Astrocyte (in vitro differentiated cells and primary cell): ENCODE data around the gene SLC16A2. TPM values are rescaled to one million over a fixed set of nuclear protein-coding genes. Genes with fewer than 3 reads are reported as not detected.

Source experiments
- DNase-seq: peaks from one replicate; pipeline ENCODE4 v3.0.0-alpha.2; 2010; ENCODE audit warnings: low read depth
- FAIRE-seq: peaks from 2 replicates; lab custom pipeline; 2011; peaks lifted over from hg19 to GRCh38; lab: Jason Lieb, UNC
- H2AFZ ChIP-seq: 2 replicates; pipeline ENCODE4 v1.6.0; 2012; ENCODE audit warnings: low read depth, low read length, inconsistent platforms
- H3K27ac ChIP-seq: 2 replicates; pipeline ENCODE4 v1.5.1; 2011; ENCODE audit warnings: low read depth, low read length, inconsistent platforms
- H3K27me3 ChIP-seq: 2 replicates; pipeline ENCODE4 v1.6.0; 2011; ENCODE audit warnings: low read length, inconsistent platforms; ENCODE audit not compliant: insufficient read depth
- H3K36me3 ChIP-seq: 2 replicates; pipeline ENCODE4 v1.5.1; 2011; ENCODE audit warnings: low read length, inconsistent platforms; ENCODE audit not compliant: insufficient read depth
- H3K4me1 ChIP-seq: 2 replicates; pipeline ENCODE4 v1.5.1; 2011; ENCODE audit warnings: low read length, inconsistent platforms; ENCODE audit not compliant: insufficient read depth
- H3K4me2 ChIP-seq: 2 replicates; pipeline ENCODE4 v1.6.0; 2012; ENCODE audit warnings: low read length, inconsistent platforms
- H3K4me3 ChIP-seq: 2 replicates; pipeline ENCODE4 v1.5.1; 2011; ENCODE audit warnings: low read depth, mild to moderate bottlenecking, low read length, inconsistent platforms; ENCODE audit not compliant: insufficient read depth
- H3K79me2 ChIP-seq: 2 replicates; pipeline ENCODE4 v1.6.0; 2012; ENCODE audit warnings: mild to moderate bottlenecking, low read length, inconsistent platforms; ENCODE audit not compliant: insufficient read depth
- H3K9ac ChIP-seq: 2 replicates; pipeline ENCODE4 v1.6.0; 2012; ENCODE audit warnings: mild to moderate bottlenecking, low read length, inconsistent platforms
- H3K9me3 ChIP-seq: 2 replicates; pipeline ENCODE4 v1.5.1; 2012; ENCODE audit warnings: low read depth, mild to moderate bottlenecking, low read length, inconsistent platforms; ENCODE audit not compliant: insufficient read depth
- H4K20me1 ChIP-seq: 2 replicates; pipeline ENCODE4 v1.6.0; 2012; ENCODE audit warnings: low read length, inconsistent platforms; ENCODE audit not compliant: insufficient read depth
- H3K27ac Mint-ChIP-seq: one replicate; pipeline ENCODE4 v1.8.0; 2021; ENCODE audit warnings: mild to moderate bottlenecking, mixed read lengths; ENCODE audit not compliant: unreplicated experiment
- H3K27me3 Mint-ChIP-seq: one replicate; pipeline ENCODE4 v1.8.0; 2021; ENCODE audit warnings: low read depth, mixed read lengths; ENCODE audit not compliant: unreplicated experiment
- H3K36me3 Mint-ChIP-seq: one replicate; pipeline ENCODE4 v1.8.0; 2021; ENCODE audit warnings: low read depth, mixed read lengths; ENCODE audit not compliant: unreplicated experiment
- H3K4me1 Mint-ChIP-seq: one replicate; pipeline ENCODE4 v1.8.0; 2021; ENCODE audit warnings: low read depth, mixed read lengths; ENCODE audit not compliant: unreplicated experiment
- H3K4me3 Mint-ChIP-seq: one replicate; pipeline ENCODE4 v1.8.0; 2021; ENCODE audit warnings: mild to moderate bottlenecking, moderate library complexity, mixed read lengths; ENCODE audit not compliant: unreplicated experiment
- H3K9me3 Mint-ChIP-seq: one replicate; pipeline ENCODE4 v1.8.0; 2021; ENCODE audit warnings: mild to moderate bottlenecking, mixed read lengths; ENCODE audit not compliant: unreplicated experiment
- CTCF ChIP-seq: IDR thresholded peaks from 2 replicates; pipeline ENCODE4 v1.5.1; 2011; ENCODE audit warnings: low read depth, mild to moderate bottlenecking, inconsistent platforms, low read length, moderate library complexity; ENCODE audit not compliant: insufficient read depth
- EZH2 ChIP-seq: IDR thresholded peaks from 2 replicates; pipeline ENCODE4 v1.6.1; 2012; ENCODE audit warnings: mild to moderate bottlenecking, low read length, inconsistent platforms; ENCODE audit not compliant: insufficient read depth
- total RNA-seq: library from RNA; stranded (reverse); gene quantifications from 2 replicates; pipeline ENCODE4 v1.2.1, GENCODE V29; 2021

Gene SLC16A2
- total RNA-seq, 1 donor from 2014 or later: 21.1 TPM

- no peak overlapping the region for H3K4me3 ChIP-seq
- no peaks in the 10 kb centered on the region for H3K4me1 ChIP-seq
- Mint-ChIP-seq H3K27ac (no peak overlapping the region), H3K4me1 (no peaks in the 10 kb centered on the region), H3K4me3 (no peak overlapping the region), H3K36me3 (peaks cover 2% of the 10 kb centered on the region), H3K9me3 (peaks cover 1% of the 10 kb centered on the region), H3K27me3 (no peaks in the 10 kb centered on the region)
- H3K9me3 ChIP-seq: no peaks in the 10 kb centered on the region
- H3K79me2 ChIP-seq: no peaks in the 10 kb centered on the region
- TF ChIP-seq EZH2: no peak
- no peak overlapping the region for H3K27ac ChIP-seq
- DNase-seq (no peak), FAIRE-seq (no peak)
- no peaks in the 10 kb centered on the region for H4K20me1 ChIP-seq
- H3K4me2 ChIP-seq: no peak overlapping the region
- H3K27me3 ChIP-seq: no peaks in the 10 kb centered on the region
- no peak overlapping the region for H2AFZ ChIP-seq
- no peaks in the 10 kb centered on the region for H3K36me3 ChIP-seq
- H3K9ac ChIP-seq: no peak overlapping the region
Measured at GRCh38 chrX:74519870-74520269, 98.6 kb downstream of the SLC16A2 start.

- H2AFZ ChIP-seq: no peak overlapping the region
- peak; percentile 87 for FAIRE-seq
Measured at GRCh38 chrX:74520291-74520690, 99.0 kb downstream of the SLC16A2 start.

GRCh38 chrX:74520896-74521295 is 99.6 kb downstream of the SLC16A2 start:
- Mint-ChIP-seq H3K27ac (no peak overlapping the region), H3K36me3 (peaks cover 2% of the 10 kb centered on the region)

More at GRCh38 chrX:74520291-74520690, 99.0 kb downstream of the SLC16A2 start:
- H3K9me3 Mint-ChIP-seq: peaks cover 1% of the 10 kb centered on the region
- H3K4me1 ChIP-seq: no peaks in the 10 kb centered on the region
- H3K27me3 Mint-ChIP-seq: no peaks in the 10 kb centered on the region
- H3K4me3 Mint-ChIP-seq: no peak overlapping the region
- H3K27ac Mint-ChIP-seq: no peak overlapping the region
- H4K20me1 ChIP-seq: no peaks in the 10 kb centered on the region
- no peak overlapping the region for H3K9ac ChIP-seq
- H3K27ac ChIP-seq: no peak overlapping the region
- no peaks in the 10 kb centered on the region for H3K27me3 ChIP-seq
- peaks cover 2% of the 10 kb centered on the region for H3K36me3 Mint-ChIP-seq
- H3K4me2 ChIP-seq: no peak overlapping the region
- no peaks in the 10 kb centered on the region for H3K36me3 ChIP-seq
- no peak for TF ChIP-seq CTCF
- TF ChIP-seq EZH2: no peak
- no peak overlapping the region for H3K4me3 ChIP-seq
- no peak for DNase-seq
- H3K79me2 ChIP-seq: no peaks in the 10 kb centered on the region
- H3K4me1 Mint-ChIP-seq: no peaks in the 10 kb centered on the region
- no peaks in the 10 kb centered on the region for H3K9me3 ChIP-seq

More at GRCh38 chrX:74520896-74521295, 99.6 kb downstream of the SLC16A2 start:
- DNase-seq (no peak), FAIRE-seq (no peak)
- H3K79me2 ChIP-seq: no peaks in the 10 kb centered on the region
- no peak for TF ChIP-seq CTCF
- TF ChIP-seq EZH2: no peak
- no peak overlapping the region for H3K4me3 ChIP-seq
- no peaks in the 10 kb centered on the region for H3K27me3 ChIP-seq
- H3K36me3 ChIP-seq: no peaks in the 10 kb centered on the region
- H3K4me1 Mint-ChIP-seq: no peaks in the 10 kb centered on the region
- no peak overlapping the region for H3K4me3 Mint-ChIP-seq
- no peak overlapping the region for H3K4me2 ChIP-seq
- no peak overlapping the region for H3K27ac ChIP-seq
- H3K9me3 Mint-ChIP-seq: peaks cover 1% of the 10 kb centered on the region
- H3K27me3 Mint-ChIP-seq: no peaks in the 10 kb centered on the region
- no peak overlapping the region for H2AFZ ChIP-seq
- H3K9ac ChIP-seq: no peak overlapping the region
- H4K20me1 ChIP-seq: no peaks in the 10 kb centered on the region
- no peaks in the 10 kb centered on the region for H3K9me3 ChIP-seq
- H3K4me1 ChIP-seq: no peaks in the 10 kb centered on the region
